ENCODE measurements around the gene SURF6. TPM values are rescaled to one million over a fixed set of nuclear protein-coding genes. Genes with fewer than 3 reads are reported as not detected.
"Not testable (repeated sequence)": the region's sequence is repeated elsewhere in the genome, so short reads cannot be mapped to it uniquely, and the experiment has no call there.

Gene SURF6
- total RNA-seq, 6 experiments from 2014 or later: 11.2 to 19.3 (median 13.5) TPM

GRCh38 chr9:133305731-133306130 lies 30.3 kb downstream of the SURF6 start:
- Mint-ChIP-seq H3K9me3 (peaks cover 6% of the 10 kb centered on the region), H3K27ac (no peak overlapping the region), H3K36me3 (ENCODE audit: low read depth) (peaks cover 9% of the 10 kb centered on the region), H3K4me3 (no peak overlapping the region), H3K27me3 (ENCODE audit: insufficient read depth) (peaks cover 33% of the 10 kb centered on the region), H3K4me1 (ENCODE audit: low read depth) (peaks cover 8% of the 10 kb centered on the region; the same call in 1 of the 2 replicates)
- DNase-seq: no peak
- TF ChIP-seq, protein P1, sequence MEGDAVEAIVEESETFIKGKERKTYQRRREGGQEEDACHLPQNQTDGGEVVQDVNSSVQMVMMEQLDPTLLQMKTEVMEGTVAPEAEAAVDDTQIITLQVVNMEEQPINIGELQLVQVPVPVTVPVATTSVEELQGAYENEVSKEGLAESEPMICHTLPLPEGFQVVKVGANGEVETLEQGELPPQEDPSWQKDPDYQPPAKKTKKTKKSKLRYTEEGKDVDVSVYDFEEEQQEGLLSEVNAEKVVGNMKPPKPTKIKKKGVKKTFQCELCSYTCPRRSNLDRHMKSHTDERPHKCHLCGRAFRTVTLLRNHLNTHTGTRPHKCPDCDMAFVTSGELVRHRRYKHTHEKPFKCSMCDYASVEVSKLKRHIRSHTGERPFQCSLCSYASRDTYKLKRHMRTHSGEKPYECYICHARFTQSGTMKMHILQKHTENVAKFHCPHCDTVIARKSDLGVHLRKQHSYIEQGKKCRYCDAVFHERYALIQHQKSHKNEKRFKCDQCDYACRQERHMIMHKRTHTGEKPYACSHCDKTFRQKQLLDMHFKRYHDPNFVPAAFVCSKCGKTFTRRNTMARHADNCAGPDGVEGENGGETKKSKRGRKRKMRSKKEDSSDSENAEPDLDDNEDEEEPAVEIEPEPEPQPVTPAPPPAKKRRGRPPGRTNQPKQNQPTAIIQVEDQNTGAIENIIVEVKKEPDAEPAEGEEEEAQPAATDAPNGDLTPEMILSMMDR (IDR thresholded peaks at IDR 0.05): no peak

- TF ChIP-seq, protein P1 (IDR thresholded peaks at IDR 0.05): no peak
- no peak for DNase-seq
- peaks cover 3% of the 10 kb centered on the region for H3K9me3 Mint-ChIP-seq
- no peak overlapping the region for H3K27ac Mint-ChIP-seq
- H3K4me1 Mint-ChIP-seq (ENCODE audit: low read depth): peaks cover 8% of the 10 kb centered on the region; the same call in 1 of the 2 replicates
- H3K36me3 Mint-ChIP-seq (ENCODE audit: low read depth): peaks cover 6% of the 10 kb centered on the region
- no peak overlapping the region for H3K4me3 Mint-ChIP-seq
- peaks cover 31% of the 10 kb centered on the region for H3K27me3 Mint-ChIP-seq (ENCODE audit: insufficient read depth)
Observed at GRCh38 chr9:133304477-133305377, 31.3 kb downstream of the SURF6 start.

DNA sequence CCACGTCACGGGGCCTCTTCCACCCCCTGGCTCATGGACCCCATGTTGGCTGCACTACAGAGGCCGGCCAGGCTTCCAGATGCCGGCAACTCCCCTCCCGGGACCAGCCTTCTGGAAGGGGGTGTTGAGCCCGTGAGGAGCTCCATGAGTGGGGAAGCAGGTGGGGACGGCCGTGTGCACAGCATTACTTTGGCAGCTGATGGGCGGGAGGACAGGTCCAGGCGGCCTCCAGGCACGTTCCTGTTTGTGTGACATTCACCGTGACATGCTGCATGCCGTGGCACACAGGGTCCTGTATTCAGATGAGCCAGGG lies 31.9 kb downstream of the SURF6 start:
- Mint-ChIP-seq H3K9me3 (no peaks in the 10 kb centered on the region), H3K36me3 (ENCODE audit: low read depth) (no peaks in the 10 kb centered on the region; the same call in 1 of the 2 replicates), H3K27me3 (ENCODE audit: insufficient read depth) (peaks cover 32% of the 10 kb centered on the region), H3K4me1 (ENCODE audit: low read depth) (peaks cover 8% of the 10 kb centered on the region; the same call in 1 of the 2 replicates), H3K4me3 (no peak overlapping the region), H3K27ac (no peak overlapping the region)
- TF ChIP-seq, protein P1 (IDR thresholded peaks at IDR 0.05): no peak
- DNase-seq: no peak

DNA sequence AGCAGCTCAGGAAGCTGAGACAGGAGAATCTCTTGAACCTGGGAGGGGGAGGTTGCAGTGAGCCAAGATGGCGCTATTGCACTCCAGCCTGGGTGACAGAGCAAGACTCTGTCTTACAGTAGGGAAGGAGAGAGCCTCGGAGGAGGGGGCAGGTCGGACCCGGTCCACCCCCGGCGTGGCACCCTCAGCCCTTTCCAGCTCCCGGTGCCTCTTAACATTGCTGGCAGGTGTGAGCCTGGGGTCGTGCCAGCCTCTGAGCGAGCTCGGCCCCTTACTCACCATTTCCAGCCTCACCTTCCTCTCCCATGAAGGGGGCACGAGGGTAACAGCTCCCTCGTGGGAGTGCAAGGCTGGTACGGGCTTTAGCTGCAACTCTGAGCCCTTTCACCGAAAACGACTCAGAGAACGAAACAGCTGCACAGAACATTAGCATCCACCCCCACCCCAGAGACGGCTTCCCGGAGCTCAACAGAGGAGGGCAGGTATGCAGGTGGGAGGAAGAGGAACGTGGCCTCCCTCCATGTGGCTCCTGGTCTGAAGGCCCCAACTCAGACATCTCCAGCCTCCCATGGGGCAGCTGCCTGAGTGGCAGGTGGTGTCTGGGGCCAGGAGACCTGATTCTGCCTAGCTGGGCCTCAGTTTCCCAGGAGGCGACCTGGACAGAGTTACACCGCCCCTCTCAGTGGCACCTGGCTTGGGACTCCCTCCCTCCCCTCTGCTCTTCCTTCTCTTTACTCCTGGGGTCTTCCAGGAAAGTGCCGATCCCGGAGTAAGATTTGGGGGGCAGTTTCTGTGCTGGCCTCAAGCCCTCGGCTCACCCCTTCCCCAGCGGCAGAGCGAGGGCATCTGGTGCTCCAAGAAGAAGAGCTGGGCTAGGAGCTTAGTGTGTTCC lies 32.5 kb downstream of the SURF6 start:
- no peaks in the 10 kb centered on the region for H3K9me3 Mint-ChIP-seq
- no peak overlapping the region for H3K4me3 Mint-ChIP-seq
- peaks cover 8% of the 10 kb centered on the region; the same call in 1 of the 2 replicates for H3K4me1 Mint-ChIP-seq (ENCODE audit: low read depth)
- H3K27ac Mint-ChIP-seq: no peak overlapping the region
- no peak for DNase-seq
- no peaks in the 10 kb centered on the region for H3K36me3 Mint-ChIP-seq (ENCODE audit: low read depth)
- peaks cover 31% of the 10 kb centered on the region for H3K27me3 Mint-ChIP-seq (ENCODE audit: insufficient read depth)
- TF ChIP-seq, protein P1 (IDR thresholded peaks at IDR 0.05): no peak

DNA sequence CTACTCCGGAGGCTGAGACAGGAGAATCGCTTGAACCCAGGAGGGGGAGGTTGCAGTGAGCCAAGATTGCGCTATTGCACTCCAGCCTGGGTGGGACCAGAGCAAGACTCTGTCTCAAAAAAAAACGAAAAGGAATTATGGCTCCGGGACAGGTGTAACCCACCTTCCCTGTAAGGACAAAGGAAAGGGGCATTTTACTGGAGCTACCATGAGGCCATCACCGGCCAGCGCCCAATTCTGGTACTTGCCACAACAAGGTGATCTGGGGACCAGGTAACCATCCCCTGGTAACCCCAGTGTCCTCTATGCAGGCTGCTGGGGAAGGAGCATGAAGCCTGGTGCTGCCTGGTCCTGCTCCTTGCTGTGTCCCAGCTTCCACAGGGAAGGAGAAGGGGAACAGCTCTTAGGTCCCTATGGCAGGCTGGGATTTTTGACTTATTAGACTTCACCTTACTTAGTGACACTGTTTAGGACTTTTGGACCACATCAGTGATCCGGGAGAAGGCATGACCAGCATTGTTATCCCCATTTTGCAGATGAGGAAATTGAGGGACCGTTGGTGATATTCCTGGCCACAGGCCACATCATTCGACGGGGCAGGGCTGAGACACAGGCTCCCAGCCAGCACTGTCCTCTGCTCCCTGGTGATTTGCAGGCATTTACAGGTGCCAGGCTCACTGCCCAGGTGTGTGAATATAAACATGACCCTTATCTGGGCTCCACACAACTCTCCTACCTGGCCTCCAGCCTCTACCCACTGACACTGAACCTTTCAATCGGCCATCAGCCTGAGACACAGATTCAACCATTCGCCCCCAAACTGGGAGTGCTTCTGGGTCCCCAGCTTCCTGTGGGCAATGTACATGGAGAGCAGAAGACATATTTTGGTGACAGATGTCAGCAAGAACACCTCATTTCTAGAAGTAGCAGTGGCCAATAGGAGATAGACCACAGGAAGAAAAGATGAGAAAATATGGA lies 34.4 kb downstream of the SURF6 start:
- no peak for DNase-seq
- Mint-ChIP-seq H3K36me3 (ENCODE audit: low read depth) (no peaks in the 10 kb centered on the region), H3K27ac (no peak overlapping the region)

GRCh38 chr9:133299996-133300395 lies 36.0 kb downstream of the SURF6 start:
- DNase-seq; H3K36me3 Mint-ChIP-seq (ENCODE audit: low read depth); H3K27ac Mint-ChIP-seq; H3K9me3 Mint-ChIP-seq; H3K4me1 Mint-ChIP-seq (ENCODE audit: low read depth); H3K4me3 Mint-ChIP-seq: not testable (repeated sequence)
- peaks cover 27% of the 10 kb centered on the region for H3K27me3 Mint-ChIP-seq (ENCODE audit: insufficient read depth)

More for the DNA sequence above, 34.4 kb downstream of the SURF6 start:
- Mint-ChIP-seq H3K27me3 (ENCODE audit: insufficient read depth) (peaks cover 35% of the 10 kb centered on the region), H3K4me1 (ENCODE audit: low read depth) (no peaks in the 10 kb centered on the region), H3K4me3 (no peak overlapping the region), H3K9me3 (no peaks in the 10 kb centered on the region)
- TF ChIP-seq, protein P1 (IDR thresholded peaks at IDR 0.05): no peak
